Dedifferentiated amniotic fluid mesenchymal stem cell (primary cell): ENCODE measurements around the gene SFRP2.
A peak's percentile ranks its signal among the peaks of the same experiment; 100 is the strongest.

ENCODE experiments used
- DNase-seq: peaks from one replicate; pipeline ENCODE4 v3.0.0-alpha.2; 2016; ENCODE audit errors: extremely low spot score

SFRP2 gene

DNA sequence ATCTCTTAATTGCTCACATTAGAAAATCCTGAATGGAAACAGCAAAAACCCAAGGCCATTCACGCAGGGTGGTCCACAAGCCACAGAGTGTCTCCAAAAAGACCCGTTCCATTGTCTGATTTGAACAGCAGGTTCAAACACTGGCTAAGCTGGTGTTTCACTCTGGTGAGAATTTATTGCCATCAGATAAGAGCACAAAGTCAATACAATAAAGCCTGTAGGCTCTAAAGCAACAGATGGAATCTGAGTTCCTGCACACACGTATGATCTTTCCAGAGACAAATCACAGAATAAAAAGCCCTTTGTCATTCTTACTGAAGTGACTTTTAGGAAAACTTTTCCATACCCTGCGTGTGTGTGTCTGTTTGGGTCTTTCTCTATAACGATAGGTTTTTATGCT lies 5.1 kb upstream of the SFRP2 start:
- DNase-seq = no peak

DNA sequence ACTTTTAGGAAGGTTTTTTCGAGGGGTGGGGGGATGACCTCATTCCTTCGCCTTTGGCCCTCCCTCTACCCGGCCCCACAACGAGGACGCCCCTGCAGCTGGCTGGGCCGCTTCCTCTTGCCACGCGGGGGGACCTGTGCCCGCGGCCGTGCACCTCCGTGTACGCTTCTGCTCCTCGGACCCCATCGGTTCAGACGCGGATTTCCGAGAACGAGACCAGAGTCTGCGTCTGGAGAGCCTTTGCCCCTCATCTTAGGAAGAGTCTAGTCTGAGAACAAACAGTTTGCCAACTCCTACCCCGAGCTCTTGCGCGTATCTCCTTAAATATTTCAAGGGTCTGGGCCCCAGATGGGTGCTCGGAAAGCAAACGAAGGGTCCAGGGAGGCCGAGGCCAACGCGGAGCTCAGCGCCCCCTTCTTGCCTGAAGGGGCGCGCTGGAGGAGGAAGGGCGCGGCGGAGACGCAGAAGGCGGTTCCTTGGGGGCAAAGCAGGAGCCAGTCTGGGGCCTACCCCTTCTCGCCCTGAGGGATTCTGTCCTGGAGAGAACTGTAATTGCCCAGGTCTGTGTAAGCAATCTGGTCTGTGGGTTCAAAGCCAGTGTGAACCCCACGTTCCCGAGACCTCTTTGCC lies 3.9 kb upstream of the SFRP2 start:
- DNase-seq = no peak

DNA sequence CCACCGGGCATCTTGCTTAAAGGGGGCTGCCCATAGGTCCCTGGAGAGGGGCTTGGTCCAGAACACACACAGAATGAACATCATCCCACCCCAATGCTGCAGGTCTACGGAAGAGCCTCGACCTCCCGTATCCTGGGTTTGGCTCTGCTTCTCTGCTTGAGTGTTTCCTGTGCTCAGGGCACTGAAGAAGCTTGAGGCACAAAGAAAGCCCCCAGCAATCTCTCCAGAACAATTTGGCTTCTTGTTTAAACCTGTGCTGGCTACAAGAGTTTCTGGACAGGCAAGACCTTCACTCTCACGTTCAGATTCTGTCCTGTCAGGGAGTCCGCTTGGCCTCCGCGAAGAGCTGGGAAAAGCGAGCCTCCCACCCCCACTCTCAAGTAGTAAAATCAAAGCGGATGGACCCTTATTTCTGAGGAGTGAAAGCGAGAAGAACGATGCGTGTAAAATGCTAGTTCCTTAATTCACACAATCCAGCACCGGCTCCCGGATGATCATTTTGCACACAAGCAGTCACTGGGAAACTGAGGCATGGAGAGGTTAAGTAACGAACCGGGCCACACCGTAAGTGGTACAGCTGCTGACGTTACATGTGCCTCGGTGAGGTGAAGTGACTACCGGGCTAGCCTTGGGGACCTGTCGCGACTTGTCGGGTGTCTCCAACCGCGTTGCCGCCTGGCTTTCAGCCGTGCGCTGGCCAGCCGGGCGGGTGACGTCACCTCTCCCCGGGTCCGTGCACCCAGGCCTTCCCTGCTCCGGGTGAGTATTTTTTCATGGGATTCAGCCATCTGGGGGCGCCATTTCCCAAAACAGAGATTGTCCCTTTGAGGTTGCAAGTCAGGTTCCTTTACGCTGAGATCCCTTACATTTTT lies 3.1 kb upstream of the SFRP2 start:
- no peak for DNase-seq

GRCh38 chr4:153790962-153791551 lies 2.2 kb upstream of the SFRP2 start:
- no peak for DNase-seq

DNA sequence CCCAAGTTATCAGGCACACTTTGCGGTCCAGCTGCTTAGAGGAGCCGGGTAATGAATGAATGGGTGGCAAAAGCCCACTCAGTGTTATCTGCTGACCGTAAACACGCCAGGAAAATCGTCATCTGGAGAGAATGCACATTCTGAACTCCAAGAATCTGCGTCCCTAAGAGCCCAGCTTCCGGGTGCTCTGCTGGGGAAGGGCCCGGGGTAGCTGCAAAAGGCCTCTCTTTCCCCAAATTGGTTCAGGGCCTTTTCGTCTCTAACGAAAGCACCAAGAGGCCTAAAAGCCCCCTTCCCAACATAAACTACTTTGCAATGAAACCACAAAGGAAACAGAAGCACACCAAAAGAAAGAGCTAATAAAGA lies 1.6 kb upstream of the SFRP2 start:
- DNase-seq = no peak

GRCh38 chr4:153789741-153790499 lies 1.0 kb upstream of the SFRP2 start:
- DNase-seq = no peak

DNA sequence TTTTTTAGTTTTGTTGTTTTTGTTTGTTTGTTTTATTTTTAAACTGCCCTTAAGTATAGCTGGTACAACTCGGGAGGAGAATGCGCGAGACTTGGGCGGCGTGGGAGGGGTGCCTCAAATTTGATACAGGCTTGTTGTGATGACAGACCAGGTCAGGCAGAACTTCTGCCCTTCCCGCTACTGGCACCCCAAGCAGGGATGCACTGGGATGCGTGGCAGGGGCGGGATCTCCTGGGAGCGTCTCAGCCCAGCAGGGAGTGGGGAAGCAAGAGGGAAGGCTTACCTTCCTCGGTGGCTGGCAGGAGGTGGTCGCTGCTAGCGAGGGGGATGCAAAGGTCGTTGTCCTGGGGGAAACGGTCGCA lies 851 bp downstream of the SFRP2 start:
- no peak for DNase-seq

DNA sequence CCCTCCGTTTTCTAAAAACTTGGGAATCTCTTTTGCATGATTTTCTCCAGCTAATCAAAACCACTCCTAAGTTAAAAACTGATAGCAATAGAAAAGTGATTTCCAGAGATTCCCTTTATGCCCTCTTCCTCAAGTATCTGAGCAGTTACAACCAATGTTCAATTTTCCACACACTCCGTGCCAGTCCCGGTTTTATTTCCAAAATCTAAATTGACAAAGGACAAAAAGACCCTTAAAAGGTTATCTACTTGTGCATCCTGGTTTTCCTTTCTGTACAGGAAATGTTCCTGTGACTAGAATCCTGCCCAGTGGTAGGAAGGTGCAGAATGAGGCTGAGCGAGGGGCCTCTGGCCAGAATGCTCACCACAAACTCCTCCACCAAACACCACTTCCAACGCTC lies 1.3 kb downstream of the SFRP2 start:
- no peak for DNase-seq

GRCh38 chr4:153787061-153787560 lies 1.8 kb downstream of the SFRP2 start:
- no peak for DNase-seq

GRCh38 chr4:153785910-153786721 lies 2.8 kb downstream of the SFRP2 start:
- DNase-seq = peak; percentile 64

DNA sequence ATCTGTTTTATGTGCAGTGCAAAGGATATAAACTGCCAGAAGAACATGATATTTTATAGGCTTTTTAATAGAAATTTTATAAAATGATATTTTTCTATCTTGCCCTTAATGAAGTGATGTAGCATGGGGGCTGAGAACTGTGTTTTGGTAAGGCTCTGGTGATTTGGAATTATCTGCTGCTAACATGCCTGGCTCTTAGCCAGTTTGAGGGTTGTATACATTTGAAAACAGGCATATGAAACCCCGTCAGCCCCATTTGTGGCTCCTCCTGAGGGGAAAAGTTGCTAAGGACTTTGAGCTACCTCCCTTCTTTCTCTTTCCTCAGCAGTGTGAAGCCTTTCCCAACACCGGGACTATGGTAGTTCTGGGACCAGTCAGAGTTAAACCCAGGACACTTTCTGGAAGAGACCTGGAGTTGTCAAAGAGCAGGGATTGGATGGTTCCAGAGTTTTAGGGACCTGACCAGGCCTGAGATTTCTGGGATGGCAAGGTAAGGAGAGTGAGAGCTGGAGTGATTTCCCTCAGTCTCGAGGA lies 4.7 kb downstream of the SFRP2 start:
- no peak for DNase-seq

DNA sequence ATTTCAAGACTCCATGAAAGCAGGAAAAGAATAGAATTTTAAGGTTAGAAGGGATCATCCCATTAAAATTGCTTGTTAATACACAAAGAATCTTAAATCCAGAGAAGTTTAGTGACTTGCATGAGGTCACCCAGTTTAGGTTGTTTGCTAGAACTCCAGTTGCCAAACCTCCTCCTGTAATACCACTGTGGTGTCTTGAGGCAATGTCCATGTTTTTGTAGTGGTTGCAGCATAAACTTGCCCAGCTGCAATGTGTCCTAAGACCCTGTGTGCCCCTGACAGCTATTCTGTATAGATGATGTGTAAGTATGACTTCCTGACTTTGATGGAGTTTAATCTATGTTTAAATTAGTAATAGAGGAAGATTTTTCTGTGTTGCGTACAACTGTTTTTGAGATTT lies 6.3 kb downstream of the SFRP2 start:
- no peak for DNase-seq

GRCh38 chr4:153781717-153782416 lies 7.0 kb downstream of the SFRP2 start:
- DNase-seq = peak; percentile 91

GRCh38 chr4:153781280-153781679 lies 7.6 kb downstream of the SFRP2 start:
- no peak for DNase-seq

DNA sequence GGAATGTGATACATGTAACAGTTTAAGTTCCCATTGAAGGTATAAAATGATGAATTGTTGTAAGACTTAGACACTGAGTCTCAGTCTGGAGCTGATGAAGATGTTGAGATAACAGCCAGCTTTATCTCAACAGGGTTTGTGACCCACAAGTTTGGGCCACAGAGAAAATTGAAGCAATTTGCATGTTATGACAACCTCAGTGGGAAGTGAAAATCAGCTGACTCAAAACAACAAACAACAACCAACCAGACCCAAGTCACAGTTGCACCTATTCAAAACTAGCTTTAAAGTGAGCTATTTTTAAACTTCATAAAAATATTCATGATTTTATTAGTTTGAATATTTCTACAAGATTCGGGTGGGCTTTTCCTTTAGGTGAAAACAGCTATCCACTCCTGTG lies 8.0 kb downstream of the SFRP2 start:
- no peak for DNase-seq

- no peak for DNase-seq
Observed at GRCh38 chr4:153780221-153780620, 8.7 kb downstream of the SFRP2 start.

GRCh38 chr4:153778383-153778782 lies 10.5 kb downstream of the SFRP2 start:
- no peak for DNase-seq

DNA sequence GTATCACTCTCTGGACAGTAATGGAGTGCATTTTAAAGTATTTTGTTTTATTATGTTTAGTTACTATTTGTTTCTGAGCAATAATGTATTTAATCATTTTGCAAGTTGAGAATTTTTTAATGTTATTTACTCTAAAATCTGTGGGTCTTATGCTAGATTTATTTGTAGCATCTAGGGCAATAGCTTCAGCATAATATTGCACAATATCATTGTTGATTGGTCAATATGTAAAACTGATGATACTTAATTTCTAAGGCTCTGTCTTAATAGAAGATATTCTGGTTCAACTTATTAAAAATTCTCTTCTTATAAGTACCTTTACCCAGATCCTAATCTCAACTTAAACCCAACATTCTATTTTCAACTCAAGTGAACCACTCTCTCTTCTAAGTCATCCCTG lies 11.5 kb downstream of the SFRP2 start:
- no peak for DNase-seq

DNA sequence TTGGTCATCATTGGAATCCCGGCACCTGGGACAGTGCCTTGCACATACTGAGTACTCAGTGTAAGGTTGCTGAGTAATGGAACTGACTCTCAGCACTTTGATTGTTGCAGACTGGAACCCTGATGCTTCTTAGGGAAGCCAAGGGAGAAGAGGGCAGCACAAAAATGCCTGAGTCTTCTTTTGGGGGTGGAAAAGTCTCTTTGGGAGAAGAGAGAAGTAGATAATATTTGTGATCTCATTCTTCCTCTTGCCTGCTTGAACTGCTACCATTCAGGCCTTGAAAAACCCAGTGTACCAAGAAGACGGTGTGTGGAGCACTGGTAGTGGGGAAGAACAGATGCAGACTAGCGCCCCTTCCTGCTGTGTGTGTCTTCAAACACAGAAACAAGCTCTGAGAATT lies 12.3 kb downstream of the SFRP2 start:
- no peak for DNase-seq

- DNase-seq = no peak
Observed at GRCh38 chr4:153773236-153773690, 15.6 kb downstream of the SFRP2 start.
